Measurements from ENCODE around the gene PIGC.

Gene PIGC

DNA sequence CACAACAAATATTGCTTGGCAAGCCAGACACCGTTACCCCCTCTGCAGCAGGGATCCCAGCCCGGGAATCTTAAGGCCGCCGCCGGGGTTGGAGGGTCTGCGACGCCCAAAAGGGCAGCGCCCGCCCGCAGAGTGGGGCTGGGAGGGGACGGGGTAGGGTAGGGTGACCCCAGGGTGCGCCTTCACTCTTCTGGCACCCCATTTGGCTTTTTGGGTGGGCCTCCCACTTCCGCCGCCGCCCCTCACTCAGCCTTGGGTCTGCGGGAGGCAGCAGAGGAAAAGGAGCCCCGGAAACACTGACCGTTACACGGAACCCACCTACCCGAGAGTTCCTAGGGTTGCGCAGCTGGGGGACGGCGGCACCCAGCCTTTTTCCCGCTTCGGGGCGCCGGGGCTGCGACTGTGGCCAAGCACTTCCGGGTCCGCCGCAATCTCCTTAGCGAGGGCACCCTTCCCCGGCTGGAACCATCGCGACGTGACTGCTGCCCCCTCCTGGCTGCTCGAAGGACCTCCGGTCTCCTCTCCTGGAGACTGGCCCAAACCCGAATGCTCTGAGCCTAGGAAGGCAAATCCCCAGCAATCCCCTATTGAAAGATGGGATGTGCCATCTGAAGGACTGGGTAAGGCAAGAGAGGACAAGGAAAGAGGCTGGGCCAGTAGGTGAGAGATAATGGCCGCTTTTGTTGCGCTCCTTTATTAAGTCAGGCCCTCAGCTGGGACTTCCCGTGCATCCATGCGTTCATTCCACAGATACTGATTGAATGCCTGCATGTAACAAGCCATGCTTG, at the start of gene PIGC:
TSS of gene PIGC (minus strand) at position 404 of the 788 bp plus-strand sequence. CDS start 1,447 bp downstream, outside the sequence.
- Mint-ChIP-seq H3K27ac (peak within 1 kb of the TSS; percentile 90), H3K27me3 (no peaks in the 10 kb centered on the region), H3K4me3 (peak within 1 kb of the TSS; percentile 92), H3K36me3 (ENCODE audit: low read depth) (peaks cover 24% of the 10 kb centered on the region), H3K4me1 (peaks cover 33% of the 10 kb centered on the region), H3K9me3 (no peaks in the 10 kb centered on the region)
- peak; percentile 96 for DNase-seq
- ATAC-seq = peak; percentile 99

DNA sequence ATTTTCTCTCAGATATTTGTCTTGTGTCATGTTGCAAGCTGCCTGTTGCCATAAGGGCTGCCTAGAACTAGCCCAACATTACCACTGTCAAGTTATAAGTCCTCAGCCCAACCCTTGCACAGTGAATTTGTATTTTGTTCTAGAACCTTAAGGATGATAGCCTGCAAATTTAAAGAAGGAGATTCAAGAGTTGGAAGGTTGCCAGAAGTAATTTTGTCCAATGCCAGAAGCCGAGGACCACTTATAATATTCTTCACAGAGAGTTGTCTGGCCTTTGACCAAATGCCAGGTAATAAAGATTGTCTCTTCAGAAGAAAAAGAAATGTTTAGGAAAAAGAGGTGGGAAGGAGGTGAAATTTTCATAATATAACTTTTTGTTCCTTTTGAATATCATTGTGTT, 48.6 kb upstream of the PIGC start:
- peaks cover 16% of the 10 kb centered on the region for H3K27me3 Mint-ChIP-seq
- ATAC-seq (no peak), DNase-seq (no peak)
- no peak overlapping the region for H3K4me3 Mint-ChIP-seq
- no peaks in the 10 kb centered on the region for H3K9me3 Mint-ChIP-seq
- no peak overlapping the region for H3K27ac Mint-ChIP-seq
- no peaks in the 10 kb centered on the region for H3K36me3 Mint-ChIP-seq (ENCODE audit: low read depth)
- H3K4me1 Mint-ChIP-seq = peaks cover 6% of the 10 kb centered on the region

DNA sequence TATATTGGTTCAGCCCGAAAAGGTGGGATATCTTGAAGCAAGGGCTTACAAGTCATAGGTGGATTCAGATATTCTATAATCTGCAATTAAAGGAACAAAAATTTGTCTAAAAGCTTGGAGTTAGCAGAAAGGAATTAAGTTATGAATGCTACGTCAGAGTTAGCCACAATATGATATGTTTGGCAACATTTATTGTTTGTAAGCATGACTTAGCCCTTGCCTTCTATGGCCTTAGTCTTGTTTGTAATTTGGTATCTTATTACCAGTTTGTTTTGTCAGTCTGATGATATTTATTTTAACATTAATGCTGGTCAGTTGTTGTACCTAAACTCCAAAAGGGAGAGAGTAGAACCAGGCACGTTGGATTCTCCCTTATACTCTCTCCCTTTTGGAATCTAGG, 46.0 kb upstream of the PIGC start:
- peaks cover 17% of the 10 kb centered on the region for H3K27me3 Mint-ChIP-seq

DNA sequence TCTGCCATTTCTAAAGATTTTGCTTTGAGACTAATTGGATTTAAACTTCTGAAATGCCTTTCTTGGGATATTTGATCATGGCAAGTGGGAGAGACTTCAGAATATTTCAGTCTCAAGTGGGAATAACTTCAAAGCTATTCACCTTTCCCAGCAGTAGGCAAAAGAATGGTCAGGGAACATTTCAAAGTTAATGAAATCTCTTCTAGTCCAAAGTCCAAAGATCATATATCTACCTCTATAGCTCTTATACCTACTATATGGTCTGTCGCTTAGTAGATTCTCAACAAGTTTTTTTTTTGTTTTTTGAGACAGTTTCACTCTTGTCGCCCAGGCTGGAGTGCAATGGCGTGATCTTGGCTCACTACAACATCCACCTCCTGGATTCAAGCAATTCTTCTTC, 44.5 kb upstream of the PIGC start:
- H3K36me3 Mint-ChIP-seq (ENCODE audit: low read depth) = no peaks in the 10 kb centered on the region
- H3K4me1 Mint-ChIP-seq = peaks cover 6% of the 10 kb centered on the region
- H3K27me3 Mint-ChIP-seq = peaks cover 19% of the 10 kb centered on the region
- DNase-seq (no peak), ATAC-seq (no peak)
- H3K9me3 Mint-ChIP-seq = no peaks in the 10 kb centered on the region
- H3K4me3 Mint-ChIP-seq = no peak overlapping the region
- H3K27ac Mint-ChIP-seq = no peak overlapping the region

More for the DNA sequence above, 46.0 kb upstream of the PIGC start:
- ATAC-seq (no peak), DNase-seq (no peak)
- no peak overlapping the region for H3K4me3 Mint-ChIP-seq
- no peaks in the 10 kb centered on the region for H3K9me3 Mint-ChIP-seq
- no peak overlapping the region for H3K27ac Mint-ChIP-seq
- no peaks in the 10 kb centered on the region for H3K36me3 Mint-ChIP-seq (ENCODE audit: low read depth)
- peaks cover 6% of the 10 kb centered on the region for H3K4me1 Mint-ChIP-seq

DNA sequence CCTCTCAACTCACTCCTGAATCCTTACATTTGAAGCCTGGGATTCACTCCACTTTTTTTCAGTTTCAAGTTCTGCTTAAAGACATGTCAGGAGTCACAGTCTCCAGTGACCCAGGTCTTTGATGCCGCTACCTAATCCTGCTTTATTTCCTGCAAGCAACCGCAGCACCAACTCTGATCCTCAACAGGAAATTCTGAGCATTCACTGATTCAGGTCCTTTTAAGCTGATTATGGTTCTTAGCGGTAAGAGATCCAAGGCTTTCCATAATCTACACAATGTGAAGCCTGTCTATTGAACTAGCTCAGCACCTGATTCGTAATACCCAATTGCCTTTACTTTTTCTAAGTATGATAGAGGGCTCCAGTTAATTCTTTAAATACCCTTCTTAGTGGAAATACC, 43.7 kb upstream of the PIGC start:
- no peak for DNase-seq
- peak; percentile 28 for ATAC-seq
- no peak overlapping the region for H3K4me3 Mint-ChIP-seq
- H3K36me3 Mint-ChIP-seq (ENCODE audit: low read depth) = no peaks in the 10 kb centered on the region
- peaks cover 19% of the 10 kb centered on the region for H3K27me3 Mint-ChIP-seq
- H3K9me3 Mint-ChIP-seq = no peaks in the 10 kb centered on the region
- H3K27ac Mint-ChIP-seq = no peak overlapping the region
- H3K4me1 Mint-ChIP-seq = peaks cover 6% of the 10 kb centered on the region

DNA sequence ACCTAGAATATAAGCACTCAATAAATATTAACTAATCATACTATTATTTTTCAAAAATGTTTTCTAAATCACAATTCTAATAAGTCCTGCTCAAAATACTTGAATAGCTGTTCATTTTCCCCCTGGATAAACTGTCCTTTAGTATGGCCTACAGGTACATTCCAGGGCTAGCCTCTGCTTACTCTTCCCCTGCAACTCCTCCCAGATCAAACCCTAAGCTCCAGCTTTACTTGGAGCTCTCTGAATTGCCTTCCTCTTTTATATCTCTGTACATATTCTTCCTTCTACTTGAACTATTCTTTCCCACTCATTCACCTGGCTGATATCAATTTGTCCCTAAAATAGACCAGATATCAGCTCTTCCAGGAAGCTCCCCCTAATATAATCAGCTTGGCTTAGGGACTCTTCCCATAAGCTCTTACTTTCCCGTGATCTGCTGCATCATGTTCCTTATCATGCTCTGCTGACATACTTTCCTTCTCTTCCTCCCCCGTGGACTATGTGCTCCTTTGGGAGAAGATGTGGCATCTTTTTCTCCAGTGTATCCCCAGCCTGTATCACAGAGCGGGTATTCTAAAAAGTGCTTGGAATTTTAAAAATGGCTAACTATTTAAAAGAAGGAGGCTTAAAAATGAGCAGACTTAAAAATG, 43.1 kb upstream of the PIGC start:
- Mint-ChIP-seq H3K27me3 (peaks cover 19% of the 10 kb centered on the region), H3K4me1 (peaks cover 6% of the 10 kb centered on the region), H3K27ac (no peak overlapping the region), H3K4me3 (no peak overlapping the region), H3K36me3 (ENCODE audit: low read depth) (no peaks in the 10 kb centered on the region), H3K9me3 (no peaks in the 10 kb centered on the region)
- ATAC-seq (no peak), DNase-seq (no peak)

DNA sequence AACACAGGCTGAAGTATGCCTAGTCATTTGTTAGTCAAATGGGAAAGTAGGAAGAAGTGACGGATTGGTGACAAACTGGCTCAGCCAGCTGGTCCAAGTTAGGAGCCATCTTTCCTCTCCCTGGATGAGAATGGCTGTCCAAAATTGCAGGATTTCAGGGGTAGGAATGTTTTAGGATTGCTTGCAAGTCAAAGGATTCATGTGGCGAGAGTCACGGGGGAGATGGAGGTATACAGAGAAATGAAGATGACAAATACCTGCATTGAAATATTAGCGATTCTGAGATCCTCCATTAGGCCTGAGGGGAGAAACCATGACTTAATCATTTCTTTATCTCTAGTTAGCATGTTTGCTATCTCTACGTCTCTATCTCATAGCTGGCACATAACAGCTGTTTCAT, 41.8 kb upstream of the PIGC start:
- Mint-ChIP-seq H3K27ac (no peak overlapping the region), H3K9me3 (no peaks in the 10 kb centered on the region), H3K4me3 (no peak overlapping the region), H3K36me3 (ENCODE audit: low read depth) (no peaks in the 10 kb centered on the region), H3K4me1 (peaks cover 6% of the 10 kb centered on the region), H3K27me3 (peaks cover 17% of the 10 kb centered on the region)
- no peak for ATAC-seq
- no peak for DNase-seq

DNA sequence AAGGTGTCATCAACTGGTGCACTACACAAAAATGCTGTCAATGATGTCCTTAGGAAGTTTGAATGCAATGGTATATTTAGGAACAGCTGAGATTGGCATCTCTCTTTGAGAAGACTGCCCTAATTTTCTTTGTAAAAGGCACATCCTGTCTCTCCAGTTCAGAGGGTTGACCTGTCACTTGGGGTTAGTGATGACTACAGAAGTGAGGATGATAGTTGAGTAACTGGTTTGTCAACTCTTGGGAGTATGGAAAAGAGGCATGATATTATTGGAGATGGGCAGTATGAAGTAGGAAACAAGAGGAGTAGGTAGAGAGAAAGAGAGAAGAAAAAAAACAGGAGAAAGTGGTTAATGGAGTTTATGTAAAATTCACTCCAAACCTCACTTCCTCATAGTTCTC, 40.4 kb upstream of the PIGC start:
- ATAC-seq (no peak), DNase-seq (no peak)
- H3K27ac Mint-ChIP-seq = no peak overlapping the region
- H3K9me3 Mint-ChIP-seq = no peaks in the 10 kb centered on the region
- H3K4me3 Mint-ChIP-seq = no peak overlapping the region
- H3K27me3 Mint-ChIP-seq = peaks cover 15% of the 10 kb centered on the region
- H3K36me3 Mint-ChIP-seq (ENCODE audit: low read depth) = no peaks in the 10 kb centered on the region
- peaks cover 6% of the 10 kb centered on the region for H3K4me1 Mint-ChIP-seq

DNA sequence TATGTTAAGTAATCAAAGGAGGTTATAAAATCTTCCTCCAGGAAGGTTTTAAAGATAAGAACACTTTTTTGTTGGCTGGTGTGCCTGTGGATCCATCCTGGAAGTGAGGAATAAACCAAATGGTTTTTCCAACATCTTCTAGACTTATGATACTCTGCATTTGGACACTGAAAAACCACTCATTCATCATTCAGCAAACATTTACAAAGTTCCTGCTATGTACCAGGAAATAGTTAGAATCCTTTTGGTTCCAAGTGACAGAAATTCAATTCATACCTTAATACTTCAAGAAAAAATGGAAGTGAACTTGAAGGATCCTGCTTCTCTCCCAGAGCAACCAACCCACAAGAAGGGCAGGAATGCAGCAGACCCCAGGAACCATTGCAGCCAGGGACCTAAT, 39.6 kb upstream of the PIGC start:
- Mint-ChIP-seq H3K9me3 (no peaks in the 10 kb centered on the region), H3K27me3 (peaks cover 9% of the 10 kb centered on the region), H3K4me1 (peaks cover 6% of the 10 kb centered on the region), H3K36me3 (ENCODE audit: low read depth) (no peaks in the 10 kb centered on the region), H3K27ac (no peak overlapping the region), H3K4me3 (no peak overlapping the region)
- DNase-seq (no peak), ATAC-seq (no peak)

DNA sequence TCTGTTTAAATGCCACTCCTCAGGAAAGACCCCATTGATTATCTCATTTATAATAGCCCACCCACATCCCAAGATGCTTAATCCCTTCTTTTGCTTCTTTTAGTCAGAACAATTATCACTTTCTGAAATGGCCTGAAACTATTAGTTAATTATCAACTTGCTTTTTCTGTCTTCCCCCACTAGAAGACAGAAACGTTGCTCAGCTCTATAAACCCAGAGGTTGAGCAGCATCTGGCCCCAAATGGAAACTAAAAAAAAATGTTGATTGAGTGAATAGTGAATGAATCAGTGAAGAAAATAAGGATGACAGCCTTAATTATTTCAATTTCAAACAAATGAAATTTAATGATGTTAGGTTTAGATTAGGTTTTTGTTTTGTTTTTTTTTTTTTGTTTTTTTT, 38.2 kb upstream of the PIGC start:
- H3K9me3 Mint-ChIP-seq = no peaks in the 10 kb centered on the region

DNA sequence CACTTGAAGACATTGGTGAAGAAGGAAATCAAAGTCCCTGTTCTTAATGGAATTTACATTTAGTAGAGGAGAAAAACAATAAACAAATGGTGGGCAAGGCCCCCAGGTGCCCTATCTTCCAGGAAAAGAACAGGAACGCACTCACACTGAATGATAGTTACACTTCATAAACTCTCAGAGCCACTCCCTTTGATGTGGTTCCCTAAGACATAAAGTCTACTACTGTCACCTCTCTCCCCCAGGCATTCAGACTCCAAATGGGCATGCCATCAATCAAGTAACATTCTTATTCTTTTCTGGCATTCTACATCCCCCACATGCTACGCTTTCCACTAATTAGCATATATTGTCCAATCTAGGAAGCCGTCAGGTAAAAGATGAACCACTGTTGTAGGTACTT, 36.6 kb upstream of the PIGC start:
- DNase-seq (no peak), ATAC-seq (no peak)
- H3K27me3 Mint-ChIP-seq = peaks cover 3% of the 10 kb centered on the region
- no peak overlapping the region for H3K27ac Mint-ChIP-seq
- H3K9me3 Mint-ChIP-seq = no peaks in the 10 kb centered on the region
- no peak overlapping the region for H3K4me3 Mint-ChIP-seq
- H3K4me1 Mint-ChIP-seq = no peaks in the 10 kb centered on the region
- no peaks in the 10 kb centered on the region for H3K36me3 Mint-ChIP-seq (ENCODE audit: low read depth)

More for the DNA sequence above, 38.2 kb upstream of the PIGC start:
- DNase-seq (no peak), ATAC-seq (no peak)
- Mint-ChIP-seq H3K4me1 (no peaks in the 10 kb centered on the region), H3K27me3 (peaks cover 3% of the 10 kb centered on the region), H3K4me3 (no peak overlapping the region), H3K27ac (no peak overlapping the region), H3K36me3 (ENCODE audit: low read depth) (no peaks in the 10 kb centered on the region)

DNA sequence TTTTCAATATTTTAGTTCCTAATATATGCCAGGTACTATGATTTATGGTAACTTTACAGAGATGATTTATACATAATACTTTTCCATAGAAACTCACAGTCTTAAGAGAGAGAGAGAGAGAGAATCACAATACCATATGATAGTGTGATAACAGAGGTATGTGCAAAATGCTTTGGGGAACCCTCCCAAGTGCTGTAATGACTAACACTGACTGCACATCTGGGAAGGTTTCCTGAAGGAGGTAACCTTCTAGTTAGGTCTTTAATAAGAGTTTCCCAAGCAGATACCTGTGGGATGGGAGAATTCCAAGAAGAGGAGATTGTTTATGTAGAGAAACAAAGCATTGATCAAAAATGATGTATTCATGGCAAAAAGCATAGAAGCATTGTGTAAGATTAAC, 34.6 kb upstream of the PIGC start:
- Mint-ChIP-seq H3K36me3 (ENCODE audit: low read depth) (no peaks in the 10 kb centered on the region), H3K4me1 (no peaks in the 10 kb centered on the region), H3K27ac (no peak overlapping the region), H3K4me3 (no peak overlapping the region), H3K9me3 (no peaks in the 10 kb centered on the region), H3K27me3 (no peaks in the 10 kb centered on the region)
- ATAC-seq = no peak
- DNase-seq = no peak

DNA sequence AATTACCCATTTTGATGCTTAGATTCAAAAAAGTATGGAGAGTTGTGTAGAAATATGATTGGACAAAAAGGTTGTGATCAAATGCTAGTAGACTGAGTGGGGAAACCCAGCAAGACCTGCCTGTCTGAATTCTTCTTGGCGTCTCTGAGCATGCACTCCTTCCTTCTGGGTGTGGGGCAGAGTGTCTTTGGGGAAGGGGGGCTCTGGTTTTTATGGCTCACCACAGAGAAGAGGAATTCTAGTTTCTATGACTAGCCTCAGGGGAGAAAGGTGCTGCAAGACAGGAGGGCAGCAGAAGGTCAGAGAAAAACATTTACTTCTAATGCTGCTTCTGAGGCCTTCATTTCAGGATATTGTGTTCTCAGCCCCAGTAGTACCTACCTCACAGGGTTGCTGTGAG, 33.9 kb upstream of the PIGC start:
- DNase-seq (no peak), ATAC-seq (no peak)
- Mint-ChIP-seq H3K4me1 (no peaks in the 10 kb centered on the region), H3K4me3 (no peak overlapping the region), H3K27ac (no peak overlapping the region), H3K27me3 (peaks cover 3% of the 10 kb centered on the region), H3K36me3 (ENCODE audit: low read depth) (no peaks in the 10 kb centered on the region), H3K9me3 (no peaks in the 10 kb centered on the region)

DNA sequence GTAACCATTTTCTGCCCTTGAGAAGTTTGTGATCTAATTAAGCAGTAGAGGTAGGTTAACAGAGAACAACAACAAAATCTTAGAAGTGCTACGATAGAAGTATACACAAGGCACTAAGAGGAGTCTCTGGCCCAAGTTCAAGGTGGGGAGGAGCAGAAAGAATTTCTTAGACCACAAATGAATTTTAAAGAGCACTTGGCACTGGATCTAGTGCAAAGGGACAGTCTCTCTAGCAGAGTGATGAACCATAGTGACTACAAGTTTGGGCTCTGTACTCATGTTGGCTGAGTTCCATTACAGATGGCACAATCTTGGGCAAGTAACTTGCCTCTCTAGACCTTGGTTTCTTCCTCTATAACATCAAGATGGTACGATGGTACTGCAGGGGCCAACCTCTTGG, 33.3 kb upstream of the PIGC start:
- Mint-ChIP-seq H3K9me3 (no peaks in the 10 kb centered on the region), H3K27me3 (peaks cover 3% of the 10 kb centered on the region)
- ATAC-seq = no peak

DNA sequence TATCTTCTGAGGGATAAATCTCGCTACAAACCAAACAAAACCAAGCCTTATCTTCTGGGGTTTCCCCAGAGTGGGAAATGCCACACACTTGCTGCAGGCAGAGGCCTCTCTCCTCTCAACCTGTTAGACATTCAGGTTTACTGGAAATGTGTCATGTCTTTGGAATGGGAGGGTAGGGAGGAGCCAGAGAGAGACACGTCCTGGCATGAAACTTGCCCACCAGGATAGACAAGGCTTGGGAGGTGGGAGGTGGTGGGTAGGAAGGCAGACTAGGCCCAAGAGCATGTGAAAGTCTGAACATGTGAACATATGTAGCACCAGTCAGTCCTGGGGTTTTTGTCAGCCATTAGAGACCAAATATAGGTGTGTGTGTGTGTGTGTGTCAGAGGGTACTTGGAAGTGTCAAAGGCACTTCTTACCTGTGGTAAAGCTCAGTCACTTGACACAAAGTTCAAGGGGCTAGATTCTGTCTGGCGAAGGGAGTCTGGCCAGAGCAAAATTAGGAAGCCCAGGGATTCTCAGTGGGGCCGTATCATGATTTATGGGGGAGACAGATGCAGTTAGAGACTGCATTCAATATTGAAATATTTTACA, 32.4 kb upstream of the PIGC start:
- no peaks in the 10 kb centered on the region for H3K4me1 Mint-ChIP-seq
- H3K9me3 Mint-ChIP-seq = no peaks in the 10 kb centered on the region
- no peak overlapping the region for H3K4me3 Mint-ChIP-seq
- no peaks in the 10 kb centered on the region for H3K36me3 Mint-ChIP-seq (ENCODE audit: low read depth)
- DNase-seq = no peak
- ATAC-seq = no peak
- H3K27me3 Mint-ChIP-seq = peaks cover 3% of the 10 kb centered on the region
- H3K27ac Mint-ChIP-seq = no peak overlapping the region

More for the DNA sequence above, 33.3 kb upstream of the PIGC start:
- no peak overlapping the region for H3K4me3 Mint-ChIP-seq
- no peak overlapping the region for H3K27ac Mint-ChIP-seq
- no peaks in the 10 kb centered on the region for H3K4me1 Mint-ChIP-seq
- H3K36me3 Mint-ChIP-seq (ENCODE audit: low read depth) = no peaks in the 10 kb centered on the region
- DNase-seq = no peak

Data from activated naive CD8-positive, alpha-beta T cell treated with anti-CD3 and anti-CD28 coated beads, Interleukin-2, amount 50 U/mL, for 24 hours (primary cell).